HepG2 (cell line): Measurements from ENCODE around the gene CPVL. TPM values are rescaled to one million over a fixed set of nuclear protein-coding genes. Genes with fewer than 3 reads are reported as not detected.

Experiments
- ARNTL ChIP-seq: sonication (generic); formaldehyde crosslinking; IDR thresholded peaks from 2 replicates; pipeline ENCODE4 v1.4.0; 2020; ENCODE audit warnings: mild to moderate bottlenecking, missing genetic modification reagents
- ASH2L ChIP-seq: fragments of 300-600, 200-600 bp; sonication (generic); IDR thresholded peaks from 2 replicates; pipeline ENCODE4 v1.7.0; 2017; ENCODE audit warnings: low read depth, mild to moderate bottlenecking, moderate library complexity, mixed read lengths, low read length; ENCODE audit not compliant: insufficient read length
- CBFB ChIP-seq: sonication (generic); formaldehyde crosslinking; IDR thresholded peaks from 2 replicates; pipeline ENCODE4 v1.4.0; 2020; ENCODE audit warnings: missing genetic modification reagents
- CENPX ChIP-seq: sonication (generic); formaldehyde crosslinking; IDR thresholded peaks from 2 replicates; pipeline ENCODE4 v1.9.0; 2021; ENCODE audit warnings: mild to moderate bottlenecking, missing genetic modification reagents, moderate library complexity
- FOXJ3 ChIP-seq: sonication (generic); formaldehyde crosslinking; IDR thresholded peaks from 2 replicates; pipeline ENCODE4 v1.4.0; 2020; ENCODE audit warnings: missing genetic modification reagents, mild to moderate bottlenecking, borderline replicate concordance
- JARID2 ChIP-seq: sonication (generic); formaldehyde crosslinking; IDR thresholded peaks from 2 replicates; pipeline ENCODE4 v1.8.1; 2023; ENCODE audit warnings: missing genetic modification reagents, inconsistent platforms; ENCODE audit not compliant: insufficient replicate concordance
- KDM5B ChIP-seq: sonication (generic); formaldehyde crosslinking; IDR thresholded peaks from 2 replicates; pipeline ENCODE4 v1.4.0; 2020; ENCODE audit warnings: missing genetic modification reagents, mild to moderate bottlenecking, borderline replicate concordance
- KLF6 ChIP-seq: IDR thresholded peaks from 2 replicates; pipeline ENCODE4 v1.8.0; 2016; ENCODE audit warnings: missing biosample characterization, missing genetic modification reagents
- MEIS1 ChIP-seq: sonication (generic); formaldehyde crosslinking; IDR thresholded peaks from 2 replicates; pipeline ENCODE4 v1.9.0; 2021; ENCODE audit warnings: mild to moderate bottlenecking, missing genetic modification reagents, moderate library complexity, borderline replicate concordance
- MTA1 ChIP-seq: sonication (generic); formaldehyde crosslinking; IDR thresholded peaks from 2 replicates; pipeline ENCODE4 v1.4.0; 2020; ENCODE audit warnings: missing genetic modification reagents, mild to moderate bottlenecking, borderline replicate concordance
- NCOA5 ChIP-seq: sonication (generic); formaldehyde crosslinking; IDR thresholded peaks from 2 replicates; pipeline ENCODE4 v1.4.0; 2020; ENCODE audit warnings: missing genetic modification reagents
- NRL ChIP-seq: sonication (generic); formaldehyde crosslinking; IDR thresholded peaks from 2 replicates; pipeline ENCODE4 v1.5.0; 2020; ENCODE audit warnings: missing genetic modification reagents, mild to moderate bottlenecking, moderate library complexity, borderline replicate concordance
- TBP ChIP-seq: sonication (generic); formaldehyde crosslinking; IDR thresholded peaks from 2 replicates; pipeline ENCODE4 v1.5.0; 2020; ENCODE audit warnings: missing genetic modification reagents
- TOE1 ChIP-seq: sonication (generic); formaldehyde crosslinking; IDR thresholded peaks from 2 replicates; pipeline ENCODE4 v1.4.0; 2020; ENCODE audit warnings: mild to moderate bottlenecking, missing genetic modification reagents
- TRIM24 ChIP-seq: sonication (generic); formaldehyde crosslinking; IDR thresholded peaks from 2 replicates; pipeline ENCODE4 v1.8.0; 2022; ENCODE audit warnings: mild to moderate bottlenecking, missing genetic modification reagents
- ZFP82 ChIP-seq: sonication (generic); formaldehyde crosslinking; IDR thresholded peaks from 2 replicates; pipeline ENCODE4 v1.5.1; 2020; ENCODE audit warnings: mild to moderate bottlenecking, missing genetic modification reagents, borderline replicate concordance
- ZNF460 ChIP-seq: sonication (generic); formaldehyde crosslinking; IDR thresholded peaks from 2 replicates; pipeline ENCODE4 v1.5.1; 2020; ENCODE audit warnings: missing genetic modification reagents, mild to moderate bottlenecking, borderline replicate concordance
- ZNF546 ChIP-seq: sonication (generic); formaldehyde crosslinking; conservative IDR thresholded peaks from 2 replicates; pipeline ENCODE4 v1.8.1; 2023; ENCODE audit warnings: mild to moderate bottlenecking, missing genetic modification reagents
- ZNF7 ChIP-seq: IDR thresholded peaks from 2 replicates; pipeline ENCODE4 v1.6.1; 2016; ENCODE audit warnings: missing biosample characterization, missing genetic modification reagents
- ZNF75D ChIP-seq: sonication (generic); formaldehyde crosslinking; IDR thresholded peaks from 2 replicates; pipeline ENCODE4 v1.8.1; 2023; ENCODE audit warnings: missing genetic modification reagents, mild to moderate bottlenecking, borderline replicate concordance
- ZNF878 ChIP-seq: sonication (generic); formaldehyde crosslinking; IDR thresholded peaks from 2 replicates; pipeline ENCODE4 v1.8.1; 2023; ENCODE audit warnings: mild to moderate bottlenecking, missing genetic modification reagents, moderate library complexity
- ZSCAN22 ChIP-seq: sonication (generic); formaldehyde crosslinking; IDR thresholded peaks from 2 replicates; pipeline ENCODE4 v1.4.0; 2020; ENCODE audit warnings: mild to moderate bottlenecking, missing genetic modification reagents
- polyA plus RNA-seq, 8 experiments: library from polyadenylated mRNA; depleted of rRNA in 3 of 8; stranded (reverse) in 7 of 8; unstranded in 1 of 8; fragments of >200 nt; fragmentation: Illumina TruSeq in 4 of 8; extraction: Trizol in 4 of 8; gene quantifications; 2 replicates each; pipeline versions ENCODE4 v1.2.1 to v1.2.3, GENCODE V29; 2011 to 2016; ENCODE audit warnings: low read depth in 4 of 8, missing spikeins in 1 of 8, mixed read lengths in 1 of 8; ENCODE audit not compliant: insufficient read depth in 1 of 8
- total RNA-seq, 5 experiments: library from RNA; depleted of rRNA; stranded (reverse); fragments of >200 nt; fragmentation: Illumina TruSeq; extraction: Trizol; gene quantifications; 2 replicates each; pipeline ENCODE4 v1.2.3, GENCODE V29; 2016; ENCODE audit warnings: low read depth in 1 of 5
- TF ChIP-seq, protein P1 (sequence below): sonication (generic); formaldehyde crosslinking; IDR thresholded peaks from 2 replicates; pipeline ENCODE4 v1.5.0; 2020; ENCODE audit warnings: missing genetic modification reagents, mild to moderate bottlenecking, borderline replicate concordance
- TF ChIP-seq, protein P2 (sequence below): IDR thresholded peaks from 2 replicates; pipeline ENCODE4 v1.6.1; 2016; ENCODE audit warnings: control low read depth
- TF ChIP-seq, protein P3 (sequence below): IDR thresholded peaks from 2 replicates; pipeline ENCODE4 v1.6.1; 2016; ENCODE audit warnings: missing biosample characterization, missing genetic modification reagents, low read depth
- TF ChIP-seq, protein P4 (sequence below): sonication (generic); formaldehyde crosslinking; IDR thresholded peaks from 2 replicates; pipeline ENCODE4 v1.4.0; 2020; ENCODE audit warnings: missing genetic modification reagents

The CPVL gene
- total and polyA plus RNA-seq, 2 of the 13 experiments (the other 11 are each of a cell fraction or from before 2014, with no cell fraction given) = 59.2 to 294 TPM

DNA sequence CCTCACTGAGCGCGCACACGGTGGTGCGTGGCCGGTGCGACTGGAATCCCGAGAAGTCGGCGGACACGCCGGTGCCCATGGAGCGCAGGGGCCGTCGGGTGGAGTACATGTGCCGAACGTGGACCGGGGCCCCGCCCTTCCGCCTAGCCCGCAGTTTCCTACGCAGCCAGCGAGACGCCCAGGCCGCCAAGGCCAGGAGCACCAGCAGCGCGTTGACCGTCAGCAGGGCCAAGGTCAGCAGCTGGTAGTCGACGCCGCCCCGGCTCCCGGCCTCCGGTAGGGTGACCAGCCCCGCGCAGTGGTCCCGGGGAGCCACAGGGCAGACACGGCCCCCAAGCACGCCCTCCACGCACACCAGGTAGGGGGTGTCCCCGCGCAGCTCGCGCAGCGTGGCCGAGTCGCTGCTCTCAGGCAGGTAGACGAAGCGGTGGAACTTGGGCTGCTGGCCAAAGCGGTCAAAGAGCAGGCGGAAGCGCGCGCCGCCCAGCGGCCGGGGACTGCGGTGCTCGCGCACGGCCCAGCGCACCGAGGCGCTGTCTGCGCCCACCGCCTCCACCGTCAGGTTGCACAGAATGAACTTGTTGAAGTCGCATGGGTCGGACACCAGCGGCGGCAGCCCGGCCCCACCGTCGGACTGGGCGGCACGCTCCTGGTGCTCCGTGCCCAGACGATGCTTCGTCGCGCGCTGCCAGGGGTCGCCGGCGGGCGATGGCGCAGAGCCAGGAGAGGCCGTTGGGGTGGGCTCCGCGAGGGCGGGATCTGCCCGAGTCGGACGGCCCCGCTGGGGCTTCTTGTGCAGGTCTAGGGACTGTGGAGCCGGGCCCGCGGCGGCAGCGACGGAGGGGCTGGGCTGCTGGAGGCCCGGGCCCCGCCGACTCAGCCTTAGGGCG is 190.4 kb downstream of the CPVL start (continued):
- TF ChIP-seq, protein P1, sequence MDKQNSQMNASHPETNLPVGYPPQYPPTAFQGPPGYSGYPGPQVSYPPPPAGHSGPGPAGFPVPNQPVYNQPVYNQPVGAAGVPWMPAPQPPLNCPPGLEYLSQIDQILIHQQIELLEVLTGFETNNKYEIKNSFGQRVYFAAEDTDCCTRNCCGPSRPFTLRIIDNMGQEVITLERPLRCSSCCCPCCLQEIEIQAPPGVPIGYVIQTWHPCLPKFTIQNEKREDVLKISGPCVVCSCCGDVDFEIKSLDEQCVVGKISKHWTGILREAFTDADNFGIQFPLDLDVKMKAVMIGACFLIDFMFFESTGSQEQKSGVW (CRISPR knock-in tag) = no peak
- TF ChIP-seq ZNF878 (CRISPR knock-in tag) = no peak
- peak; percentile 97 for TF ChIP-seq ZSCAN22
- TF ChIP-seq MEIS1 = peak; percentile 91
- no peak for TF ChIP-seq ZNF460 (CRISPR knock-in tag)
- TF ChIP-seq ZNF7 (CRISPR knock-in tag) = no peak
- peak; percentile 96 for TF ChIP-seq NRL (CRISPR knock-in tag)
- peak; percentile 79 for TF ChIP-seq TRIM24
- peak; percentile 95 for TF ChIP-seq KDM5B
- peak; percentile 88 for TF ChIP-seq KLF6 (CRISPR knock-in tag)
- TF ChIP-seq, protein P2, sequence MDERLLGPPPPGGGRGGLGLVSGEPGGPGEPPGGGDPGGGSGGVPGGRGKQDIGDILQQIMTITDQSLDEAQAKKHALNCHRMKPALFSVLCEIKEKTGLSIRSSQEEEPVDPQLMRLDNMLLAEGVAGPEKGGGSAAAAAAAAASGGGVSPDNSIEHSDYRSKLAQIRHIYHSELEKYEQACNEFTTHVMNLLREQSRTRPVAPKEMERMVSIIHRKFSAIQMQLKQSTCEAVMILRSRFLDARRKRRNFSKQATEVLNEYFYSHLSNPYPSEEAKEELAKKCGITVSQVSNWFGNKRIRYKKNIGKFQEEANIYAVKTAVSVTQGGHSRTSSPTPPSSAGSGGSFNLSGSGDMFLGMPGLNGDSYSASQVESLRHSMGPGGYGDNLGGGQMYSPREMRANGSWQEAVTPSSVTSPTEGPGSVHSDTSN (CRISPR knock-in tag) = no peak
- peak; percentile 35 for TF ChIP-seq TBP
- peak; percentile 84; the same call in 1 of the 2 replicates for TF ChIP-seq ZFP82
- peak; percentile 78 for TF ChIP-seq ASH2L
- TF ChIP-seq FOXJ3 = 0 out of 2 replicates have a peak, but pooled peaks have one; percentile 22
- TF ChIP-seq, protein P3, sequence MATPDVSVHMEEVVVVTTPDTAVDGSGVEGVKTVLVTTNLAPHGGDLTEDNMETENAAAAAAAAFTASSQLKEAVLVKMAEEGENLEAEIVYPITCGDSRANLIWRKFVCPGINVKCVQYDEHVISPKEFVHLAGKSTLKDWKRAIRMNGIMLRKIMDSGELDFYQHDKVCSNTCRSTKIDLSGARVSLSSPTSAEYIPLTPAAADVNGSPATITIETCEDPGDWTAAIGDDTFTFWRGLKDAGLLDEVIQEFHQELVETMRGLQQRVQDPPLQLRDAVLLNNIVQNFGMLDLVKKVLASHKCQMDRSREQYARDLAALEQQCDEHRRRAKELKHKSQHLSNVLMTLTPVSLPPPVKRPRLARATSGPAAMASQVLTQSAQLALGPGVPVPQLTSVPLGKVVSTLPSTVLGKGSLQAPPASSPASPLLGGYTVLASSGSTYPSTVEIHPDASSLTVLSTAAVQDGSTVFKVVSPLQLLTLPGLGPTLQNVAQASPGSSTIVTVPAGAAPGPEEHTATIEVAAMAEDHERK (CRISPR knock-in tag) = no peak
- TF ChIP-seq ZNF75D (CRISPR knock-in tag) = peak; percentile 83; the same call in 1 of the 2 replicates
- TF ChIP-seq JARID2 (CRISPR knock-in tag) = peak; percentile 19
- peak; percentile 98 for TF ChIP-seq ZNF546 (CRISPR knock-in tag)
- no peak for TF ChIP-seq CENPX (CRISPR knock-in tag)
- TF ChIP-seq CBFB = peak; percentile 65; the same call in 1 of the 2 replicates
- 0 out of 2 replicates have a peak, but pooled peaks have one; percentile 14 for TF ChIP-seq NCOA5 (CRISPR knock-in tag)
- TF ChIP-seq ARNTL (CRISPR knock-in tag) = peak; percentile 67
- 0 out of 2 replicates have a peak, but pooled peaks have one; percentile 61 for TF ChIP-seq TOE1 (CRISPR knock-in tag)
- peak; percentile 94; the same call in 1 of the 2 replicates for TF ChIP-seq MTA1 (CRISPR knock-in tag)
- TF ChIP-seq, protein P4, sequence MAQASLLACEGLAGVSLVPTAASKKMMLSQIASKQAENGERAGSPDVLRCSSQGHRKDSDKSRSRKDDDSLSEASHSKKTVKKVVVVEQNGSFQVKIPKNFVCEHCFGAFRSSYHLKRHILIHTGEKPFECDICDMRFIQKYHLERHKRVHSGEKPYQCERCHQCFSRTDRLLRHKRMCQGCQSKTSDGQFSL (CRISPR knock-in tag) = peak; percentile 23; the same call in 1 of the 2 replicates
